Diencephalon (tissue), 1 donor: ENCODE results near the gene UGDH. TPM values are rescaled to one million over a fixed set of nuclear protein-coding genes. Genes with fewer than 3 reads are reported as not detected.

ENCODE experiments used
- total RNA-seq: library from RNA; depleted of rRNA; stranded (reverse); fragments of >200 nt; gene quantifications from one replicate; pipeline ENCODE4 v1.2.3, GENCODE V29; 2014

The UGDH gene
- total RNA-seq: 33.4 TPM

DNA sequence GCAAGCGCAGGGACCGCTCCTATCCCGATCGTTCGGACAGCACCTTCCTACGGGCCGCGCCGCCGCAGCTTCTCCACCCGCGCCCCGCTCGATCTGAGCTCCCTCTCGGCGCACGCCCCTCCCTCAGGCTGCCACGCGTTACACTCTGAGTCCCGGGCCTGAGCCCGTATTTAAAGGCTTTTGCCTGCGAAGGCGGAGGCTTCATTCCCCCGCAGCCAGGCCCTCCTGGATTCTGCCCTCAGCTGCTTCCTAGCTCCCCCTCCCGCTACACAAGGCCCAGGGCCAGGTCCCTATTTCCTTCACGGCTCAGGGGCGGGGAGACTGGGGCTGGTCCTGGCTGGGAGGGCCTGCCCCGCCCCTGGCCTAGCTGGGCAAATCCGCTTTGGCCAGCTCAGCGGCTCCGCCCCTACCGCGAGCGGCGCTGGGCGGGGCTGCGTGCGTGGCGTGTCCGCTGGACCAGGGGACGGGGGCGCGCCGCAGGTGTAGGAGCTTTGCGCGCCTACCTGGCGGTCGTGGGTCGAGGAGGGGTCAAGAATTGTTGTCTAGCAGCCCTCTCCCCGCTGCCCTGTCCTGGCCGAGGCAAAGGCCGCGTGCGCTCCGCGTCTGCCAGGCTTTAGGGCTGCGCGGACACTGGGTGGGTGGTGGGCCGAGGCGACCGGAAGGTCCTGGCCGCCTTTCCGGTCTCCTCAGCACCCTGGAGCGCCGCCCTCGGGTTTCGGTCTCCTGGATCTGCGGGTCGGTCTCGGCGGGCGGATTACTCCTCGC lies at the start of gene UGDH:
TSS of gene UGDH (minus strand) at position 144 of the 765 bp plus-strand sequence. CDS start 5,927 bp downstream, outside the sequence.

DNA sequence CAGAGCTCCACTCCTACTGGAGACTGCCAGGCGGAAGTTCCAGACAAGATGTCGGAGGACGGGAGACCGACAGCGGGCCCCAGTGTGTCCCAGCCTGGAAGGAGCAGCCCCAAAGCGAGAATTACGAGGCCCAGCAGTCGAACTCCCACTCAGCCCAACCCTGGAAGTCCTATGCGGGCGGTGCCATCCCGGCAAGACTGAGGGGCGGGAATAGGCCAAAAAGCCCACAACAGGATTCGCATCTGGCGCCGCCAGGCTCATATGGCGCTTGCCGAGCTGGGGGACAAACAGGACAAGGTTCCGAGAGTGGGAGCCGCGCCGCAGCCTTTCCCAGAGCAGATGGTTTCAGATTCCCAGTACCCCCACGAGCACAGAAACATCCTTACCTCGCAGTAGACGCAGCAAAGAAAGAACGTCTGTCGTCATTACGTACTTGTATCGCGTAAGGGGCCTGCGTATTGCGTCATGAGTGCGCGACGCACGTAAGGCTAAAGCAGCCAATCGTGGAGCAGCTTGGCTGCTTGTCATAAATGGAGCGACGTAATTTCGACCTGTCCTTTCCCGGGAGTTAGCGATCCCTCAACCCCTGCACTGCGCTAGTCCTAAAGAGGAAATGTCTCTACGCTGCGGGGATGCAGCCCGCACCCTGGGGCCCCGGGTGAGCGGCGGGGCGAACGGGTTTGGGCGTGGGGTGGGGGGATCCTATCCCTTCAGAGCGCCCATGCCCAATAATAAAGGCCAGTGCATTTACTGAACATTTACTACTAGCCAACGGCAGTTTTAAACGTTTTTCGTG lies 68.5 kb downstream of the UGDH start, which contains the start of the genes LIAS and RPL9:
TSS of gene LIAS (plus strand) at position 552 of the 796 bp plus-strand sequence. CDS start at position 614, 62 bp downstream.
TSS of gene RPL9 (minus strand) at position 418 of the 796 bp plus-strand sequence. CDS start 483 bp downstream, outside the sequence.

Other genes starting within 250 kb of the UGDH start
- gene RFC1, start 161.1 kb downstream of the UGDH start, total RNA-seq: 47.5 TPM
- 0.46 TPM for gene KLB, start 120.5 kb downstream of the UGDH start, total RNA-seq
- 2,878 TPM for gene RPL9, start 68.5 kb downstream of the UGDH start, total RNA-seq
- 14.1 TPM for gene LIAS, start 68.4 kb downstream of the UGDH start, total RNA-seq
- 49.4 TPM for gene SMIM14, start 111.4 kb upstream of the UGDH start, total RNA-seq
- 94.1 TPM for gene UBE2K, start 170.7 kb upstream of the UGDH start, total RNA-seq